Astrocyte (in vitro differentiated cells and primary cell): Measurements from ENCODE around the gene CLASP1. TPM values are rescaled to one million over a fixed set of nuclear protein-coding genes. Genes with fewer than 3 reads are reported as not detected.

Experiments
- DNase-seq: peaks from one replicate; pipeline ENCODE4 v3.0.0-alpha.2; 2010; ENCODE audit warnings: low read depth
- FAIRE-seq: peaks from 2 replicates; lab custom pipeline; 2011; peaks lifted over from hg19 to GRCh38; lab: Jason Lieb, UNC
- H2AFZ ChIP-seq: 2 replicates; pipeline ENCODE4 v1.6.0; 2012; ENCODE audit warnings: low read depth, low read length, inconsistent platforms
- H3K27ac ChIP-seq: 2 replicates; pipeline ENCODE4 v1.5.1; 2011; ENCODE audit warnings: low read depth, low read length, inconsistent platforms
- H3K27me3 ChIP-seq: 2 replicates; pipeline ENCODE4 v1.6.0; 2011; ENCODE audit warnings: low read length, inconsistent platforms; ENCODE audit not compliant: insufficient read depth
- H3K36me3 ChIP-seq: 2 replicates; pipeline ENCODE4 v1.5.1; 2011; ENCODE audit warnings: low read length, inconsistent platforms; ENCODE audit not compliant: insufficient read depth
- H3K4me1 ChIP-seq: 2 replicates; pipeline ENCODE4 v1.5.1; 2011; ENCODE audit warnings: low read length, inconsistent platforms; ENCODE audit not compliant: insufficient read depth
- H3K4me2 ChIP-seq: 2 replicates; pipeline ENCODE4 v1.6.0; 2012; ENCODE audit warnings: low read length, inconsistent platforms
- H3K4me3 ChIP-seq: 2 replicates; pipeline ENCODE4 v1.5.1; 2011; ENCODE audit warnings: low read depth, mild to moderate bottlenecking, low read length, inconsistent platforms; ENCODE audit not compliant: insufficient read depth
- H3K79me2 ChIP-seq: 2 replicates; pipeline ENCODE4 v1.6.0; 2012; ENCODE audit warnings: mild to moderate bottlenecking, low read length, inconsistent platforms; ENCODE audit not compliant: insufficient read depth
- H3K9ac ChIP-seq: 2 replicates; pipeline ENCODE4 v1.6.0; 2012; ENCODE audit warnings: mild to moderate bottlenecking, low read length, inconsistent platforms
- H3K9me3 ChIP-seq: 2 replicates; pipeline ENCODE4 v1.5.1; 2012; ENCODE audit warnings: low read depth, mild to moderate bottlenecking, low read length, inconsistent platforms; ENCODE audit not compliant: insufficient read depth
- H4K20me1 ChIP-seq: 2 replicates; pipeline ENCODE4 v1.6.0; 2012; ENCODE audit warnings: low read length, inconsistent platforms; ENCODE audit not compliant: insufficient read depth
- H3K27ac Mint-ChIP-seq: one replicate; pipeline ENCODE4 v1.8.0; 2021; ENCODE audit warnings: mild to moderate bottlenecking, mixed read lengths; ENCODE audit not compliant: unreplicated experiment
- H3K27me3 Mint-ChIP-seq: one replicate; pipeline ENCODE4 v1.8.0; 2021; ENCODE audit warnings: low read depth, mixed read lengths; ENCODE audit not compliant: unreplicated experiment
- H3K36me3 Mint-ChIP-seq: one replicate; pipeline ENCODE4 v1.8.0; 2021; ENCODE audit warnings: low read depth, mixed read lengths; ENCODE audit not compliant: unreplicated experiment
- H3K4me1 Mint-ChIP-seq: one replicate; pipeline ENCODE4 v1.8.0; 2021; ENCODE audit warnings: low read depth, mixed read lengths; ENCODE audit not compliant: unreplicated experiment
- H3K4me3 Mint-ChIP-seq: one replicate; pipeline ENCODE4 v1.8.0; 2021; ENCODE audit warnings: mild to moderate bottlenecking, moderate library complexity, mixed read lengths; ENCODE audit not compliant: unreplicated experiment
- H3K9me3 Mint-ChIP-seq: one replicate; pipeline ENCODE4 v1.8.0; 2021; ENCODE audit warnings: mild to moderate bottlenecking, mixed read lengths; ENCODE audit not compliant: unreplicated experiment
- EZH2 ChIP-seq: IDR thresholded peaks from 2 replicates; pipeline ENCODE4 v1.6.1; 2012; ENCODE audit warnings: mild to moderate bottlenecking, low read length, inconsistent platforms; ENCODE audit not compliant: insufficient read depth
- total RNA-seq: library from RNA; stranded (reverse); gene quantifications from 2 replicates; pipeline ENCODE4 v1.2.1, GENCODE V29; 2021
- TF ChIP-seq, protein P1 (sequence below): IDR thresholded peaks from 2 replicates; pipeline ENCODE4 v1.5.1; 2011; ENCODE audit warnings: low read depth, mild to moderate bottlenecking, inconsistent platforms, low read length, moderate library complexity; ENCODE audit not compliant: insufficient read depth

Gene CLASP1
- total RNA-seq, 1 donor from 2014 or later = 56.7 TPM

DNA sequence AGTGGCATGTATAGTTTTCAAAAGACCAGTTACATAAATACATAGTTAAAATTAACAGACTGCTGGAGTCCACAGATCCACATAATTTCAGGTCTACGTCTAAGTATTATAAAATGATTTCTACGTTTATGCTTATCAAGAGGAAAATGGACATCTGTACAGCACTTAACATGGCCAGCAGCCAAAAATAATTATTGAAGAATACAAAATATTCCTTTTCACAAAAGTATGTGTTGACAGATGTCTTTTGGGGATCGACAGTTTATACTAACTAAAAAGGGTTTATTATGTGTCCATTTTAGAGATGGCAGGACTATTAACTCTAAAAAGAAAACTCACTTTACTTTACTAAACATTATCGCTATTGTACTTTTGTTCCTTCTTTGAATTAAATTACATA lies 231.4 kb downstream of the CLASP1 start:
- no peak for FAIRE-seq
- TF ChIP-seq, protein P1, sequence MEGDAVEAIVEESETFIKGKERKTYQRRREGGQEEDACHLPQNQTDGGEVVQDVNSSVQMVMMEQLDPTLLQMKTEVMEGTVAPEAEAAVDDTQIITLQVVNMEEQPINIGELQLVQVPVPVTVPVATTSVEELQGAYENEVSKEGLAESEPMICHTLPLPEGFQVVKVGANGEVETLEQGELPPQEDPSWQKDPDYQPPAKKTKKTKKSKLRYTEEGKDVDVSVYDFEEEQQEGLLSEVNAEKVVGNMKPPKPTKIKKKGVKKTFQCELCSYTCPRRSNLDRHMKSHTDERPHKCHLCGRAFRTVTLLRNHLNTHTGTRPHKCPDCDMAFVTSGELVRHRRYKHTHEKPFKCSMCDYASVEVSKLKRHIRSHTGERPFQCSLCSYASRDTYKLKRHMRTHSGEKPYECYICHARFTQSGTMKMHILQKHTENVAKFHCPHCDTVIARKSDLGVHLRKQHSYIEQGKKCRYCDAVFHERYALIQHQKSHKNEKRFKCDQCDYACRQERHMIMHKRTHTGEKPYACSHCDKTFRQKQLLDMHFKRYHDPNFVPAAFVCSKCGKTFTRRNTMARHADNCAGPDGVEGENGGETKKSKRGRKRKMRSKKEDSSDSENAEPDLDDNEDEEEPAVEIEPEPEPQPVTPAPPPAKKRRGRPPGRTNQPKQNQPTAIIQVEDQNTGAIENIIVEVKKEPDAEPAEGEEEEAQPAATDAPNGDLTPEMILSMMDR = no peak
- no peak for TF ChIP-seq EZH2
- no peak overlapping the region for H3K27ac Mint-ChIP-seq

DNA sequence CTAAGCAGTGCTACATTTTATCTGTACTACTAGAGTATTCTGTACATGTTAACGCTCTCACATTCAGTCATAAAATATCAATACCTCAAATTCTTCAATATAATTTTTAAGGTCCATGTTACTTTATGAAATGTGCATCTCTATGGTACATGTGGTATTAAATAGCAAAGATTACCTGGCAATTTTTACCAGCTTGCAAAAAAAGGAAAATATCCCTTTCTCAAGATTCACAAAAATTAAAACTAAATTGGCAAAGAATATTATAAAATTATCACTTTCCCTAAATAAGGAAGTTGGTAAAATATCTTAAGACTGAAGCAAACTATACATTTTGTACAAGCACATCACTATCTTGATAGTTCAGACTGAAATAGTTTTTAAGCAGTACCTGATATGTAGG lies 233.5 kb downstream of the CLASP1 start:
- no peak overlapping the region for H3K4me3 Mint-ChIP-seq
- peaks cover 9% of the 10 kb centered on the region for H3K36me3 ChIP-seq
- no peak overlapping the region for H3K4me3 ChIP-seq
- H3K4me1 ChIP-seq = no peaks in the 10 kb centered on the region
- H3K4me1 Mint-ChIP-seq = no peaks in the 10 kb centered on the region
- no peaks in the 10 kb centered on the region for H3K27me3 ChIP-seq
- H2AFZ ChIP-seq = no peak overlapping the region
- TF ChIP-seq EZH2 = no peak
- TF ChIP-seq, protein P1 = no peak
- no peak for DNase-seq
- H3K27ac ChIP-seq = no peak overlapping the region
- no peak overlapping the region for H3K4me2 ChIP-seq
- H3K79me2 ChIP-seq = no peaks in the 10 kb centered on the region
- H3K9ac ChIP-seq = no peak overlapping the region
- H3K27me3 Mint-ChIP-seq = no peaks in the 10 kb centered on the region
- peaks cover 9% of the 10 kb centered on the region for H3K36me3 Mint-ChIP-seq
- H3K27ac Mint-ChIP-seq = no peak overlapping the region
- no peaks in the 10 kb centered on the region for H4K20me1 ChIP-seq
- FAIRE-seq = no peak
- no peaks in the 10 kb centered on the region for H3K9me3 Mint-ChIP-seq
- no peaks in the 10 kb centered on the region for H3K9me3 ChIP-seq

More for the DNA sequence above, 231.4 kb downstream of the CLASP1 start:
- H3K36me3 Mint-ChIP-seq = peaks cover 9% of the 10 kb centered on the region
- H3K4me3 Mint-ChIP-seq = no peak overlapping the region
- DNase-seq = no peak
- Histone ChIP-seq H3K27me3 (no peaks in the 10 kb centered on the region), H2AFZ (no peak overlapping the region), H3K9ac (no peak overlapping the region), H3K4me1 (no peaks in the 10 kb centered on the region), H3K9me3 (no peaks in the 10 kb centered on the region), H4K20me1 (no peaks in the 10 kb centered on the region), H3K4me2 (no peak overlapping the region), H3K79me2 (no peaks in the 10 kb centered on the region), H3K36me3 (peaks cover 9% of the 10 kb centered on the region), H3K4me3 (no peak overlapping the region), H3K27ac (no peak overlapping the region)
- H3K27me3 Mint-ChIP-seq = no peaks in the 10 kb centered on the region
- H3K4me1 Mint-ChIP-seq = no peaks in the 10 kb centered on the region
- no peaks in the 10 kb centered on the region for H3K9me3 Mint-ChIP-seq

DNA sequence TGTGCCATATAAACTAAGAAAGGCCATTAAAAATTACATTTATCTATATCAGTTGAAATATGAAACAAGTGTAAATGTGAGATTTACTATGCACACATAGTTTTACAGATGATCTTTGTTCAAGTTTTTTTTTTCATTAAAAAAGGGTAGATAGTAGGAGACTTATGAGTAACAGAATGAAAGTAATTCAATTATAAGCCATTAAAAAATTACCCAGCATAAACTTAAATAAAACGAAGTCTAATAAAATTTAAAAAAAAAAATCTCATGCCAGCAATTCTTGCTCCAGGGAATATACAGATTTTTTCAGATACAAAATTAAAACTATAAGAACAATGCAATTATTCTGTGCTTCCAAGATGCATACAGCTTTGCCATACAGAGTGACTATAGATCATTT lies 236.9 kb downstream of the CLASP1 start:
- no peak overlapping the region for H3K9ac ChIP-seq
- Mint-ChIP-seq H3K27me3 (no peaks in the 10 kb centered on the region), H3K4me1 (no peaks in the 10 kb centered on the region), H3K9me3 (no peaks in the 10 kb centered on the region), H3K27ac (no peak overlapping the region), H3K4me3 (no peak overlapping the region), H3K36me3 (peaks cover 9% of the 10 kb centered on the region)
- TF ChIP-seq, protein P1 = no peak
- TF ChIP-seq EZH2 = no peak
- no peak for FAIRE-seq
- no peaks in the 10 kb centered on the region for H4K20me1 ChIP-seq
- H3K27ac ChIP-seq = no peak overlapping the region
- no peaks in the 10 kb centered on the region for H3K27me3 ChIP-seq
- H3K4me3 ChIP-seq = no peak overlapping the region
- no peaks in the 10 kb centered on the region for H3K79me2 ChIP-seq
- H3K4me2 ChIP-seq = no peak overlapping the region
- H3K4me1 ChIP-seq = no peaks in the 10 kb centered on the region
- DNase-seq = no peak
- H2AFZ ChIP-seq = no peak overlapping the region
- H3K9me3 ChIP-seq = no peaks in the 10 kb centered on the region
- peaks cover 12% of the 10 kb centered on the region for H3K36me3 ChIP-seq
